HPDE6-E6E7 (cell line): ENCODE measurements around the gene PTX3.

Source experiments
- DNase-seq: peaks from one replicate; pipeline ENCODE4 v3.0.0; 2011; ENCODE audit warnings: missing footprints; ENCODE audit errors: extremely low spot score

Gene PTX3

DNA sequence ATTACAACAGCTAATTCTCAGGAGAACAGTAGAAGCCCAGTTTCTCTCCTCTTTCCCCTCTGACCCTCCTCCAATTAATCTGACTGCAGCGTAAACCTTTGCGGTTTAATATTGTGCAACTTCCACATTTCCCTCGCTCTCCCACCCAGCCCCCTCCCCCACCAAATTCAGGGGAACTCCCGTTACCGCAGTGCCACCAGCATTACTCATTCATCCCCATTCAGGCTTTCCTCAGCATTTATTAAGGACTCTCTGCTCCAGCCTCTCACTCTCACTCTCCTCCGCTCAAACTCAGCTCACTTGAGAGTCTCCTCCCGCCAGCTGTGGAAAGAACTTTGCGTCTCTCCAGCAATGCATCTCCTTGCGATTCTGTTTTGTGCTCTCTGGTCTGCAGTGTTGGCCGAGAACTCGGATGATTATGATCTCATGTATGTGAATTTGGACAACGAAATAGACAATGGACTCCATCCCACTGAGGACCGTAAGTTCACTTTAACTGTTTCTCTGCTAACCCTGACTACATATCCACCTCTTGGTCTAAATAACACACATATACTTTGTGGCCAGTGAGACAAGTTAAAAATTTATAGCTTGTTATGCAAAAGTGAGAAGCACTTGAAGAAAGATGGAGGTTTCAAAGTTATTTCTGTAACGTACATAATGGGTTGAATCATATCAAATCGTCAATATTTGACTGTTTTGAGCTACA, at the start of gene PTX3:
TSS of gene PTX3 (plus strand) at position 268 of the 709 bp plus-strand sequence. CDS start at position 352, 84 bp downstream.
- no peak for DNase-seq

- no peak for DNase-seq
Measured at GRCh38 chr3:157387708-157388435, 48.8 kb upstream of the PTX3 start.

DNA sequence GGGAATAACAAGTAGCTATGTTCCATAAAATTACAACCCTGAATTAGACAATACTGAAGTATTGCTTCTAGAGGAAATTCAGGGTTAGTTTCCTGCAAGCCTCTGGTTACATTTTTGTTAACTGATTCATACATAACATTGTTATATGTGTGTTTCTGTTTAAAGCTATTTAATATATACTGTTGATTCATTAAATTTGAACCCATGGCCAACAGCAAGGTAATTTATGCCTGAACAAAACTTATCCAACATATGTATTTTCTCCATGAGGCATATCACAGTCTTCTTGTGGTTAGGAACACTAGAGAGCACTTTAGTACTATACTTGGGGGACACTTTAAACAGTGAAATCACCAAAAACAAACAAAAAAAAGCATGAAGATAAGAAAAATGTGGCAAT, 47.7 kb upstream of the PTX3 start:
- no peak for DNase-seq

DNA sequence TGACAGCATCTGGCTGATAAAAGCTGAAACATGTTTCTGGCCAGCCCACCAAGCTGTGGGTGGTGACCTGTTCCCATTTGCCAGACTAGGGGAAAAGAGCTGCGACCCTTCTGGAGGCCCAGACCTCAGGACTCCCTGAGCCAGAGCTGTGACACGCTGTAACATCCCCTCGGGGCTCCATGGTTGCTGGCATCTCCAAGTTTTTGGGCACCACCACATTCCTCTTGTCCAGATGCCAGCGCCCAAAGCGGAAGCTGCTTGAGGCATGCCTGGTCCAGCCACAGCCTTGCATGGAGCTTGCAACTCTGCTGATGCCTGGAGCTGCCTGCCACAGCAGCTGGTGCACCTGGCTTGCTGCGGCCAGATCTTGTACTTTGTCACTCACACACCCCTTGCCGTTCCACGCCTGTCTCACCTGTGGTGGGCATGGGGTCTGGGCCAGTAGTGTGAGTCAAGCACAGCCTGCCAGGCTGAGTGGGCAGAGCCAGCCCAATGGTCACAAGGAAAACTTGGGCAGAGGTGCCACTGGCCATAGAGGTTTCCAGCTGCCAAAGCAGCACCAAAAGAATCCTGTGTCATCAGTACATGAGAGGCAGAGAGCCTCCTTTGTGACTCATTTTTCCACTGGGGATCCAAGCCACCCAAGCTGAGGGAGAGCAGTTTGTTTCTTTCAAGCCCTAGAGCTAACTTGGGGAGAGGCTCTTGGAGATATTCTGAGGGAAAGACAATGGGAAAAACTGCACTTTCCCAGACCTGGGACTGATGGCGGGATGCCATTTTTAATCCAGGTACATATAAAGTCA, 45.7 kb upstream of the PTX3 start:
- no peak for DNase-seq

- no peak for DNase-seq
Measured at GRCh38 chr3:157392104-157392503, 44.5 kb upstream of the PTX3 start.

DNA sequence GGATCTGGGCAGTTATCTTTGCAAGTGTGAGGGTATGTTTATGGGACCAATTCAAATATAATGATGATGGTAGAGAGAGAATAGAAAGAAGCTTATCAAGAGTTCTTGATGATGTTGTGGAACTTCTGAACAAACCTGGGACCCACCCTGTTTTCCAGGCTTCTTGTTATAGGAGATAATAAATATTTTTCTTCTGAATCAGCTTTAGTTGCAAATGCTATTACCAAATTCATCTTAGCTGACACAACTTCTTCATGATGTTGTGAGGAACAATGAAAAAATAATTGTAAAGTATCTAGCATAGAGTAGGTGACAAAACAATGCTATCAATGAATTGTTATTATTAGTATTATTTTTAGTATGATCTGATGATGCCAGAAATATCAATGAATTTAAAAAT, 43.5 kb upstream of the PTX3 start:
- no peak for DNase-seq

- DNase-seq: no peak
Measured at GRCh38 chr3:157394411-157394810, 42.2 kb upstream of the PTX3 start.

GRCh38 chr3:157398598-157398997, 38.1 kb upstream of the PTX3 start:
- no peak for DNase-seq

DNA sequence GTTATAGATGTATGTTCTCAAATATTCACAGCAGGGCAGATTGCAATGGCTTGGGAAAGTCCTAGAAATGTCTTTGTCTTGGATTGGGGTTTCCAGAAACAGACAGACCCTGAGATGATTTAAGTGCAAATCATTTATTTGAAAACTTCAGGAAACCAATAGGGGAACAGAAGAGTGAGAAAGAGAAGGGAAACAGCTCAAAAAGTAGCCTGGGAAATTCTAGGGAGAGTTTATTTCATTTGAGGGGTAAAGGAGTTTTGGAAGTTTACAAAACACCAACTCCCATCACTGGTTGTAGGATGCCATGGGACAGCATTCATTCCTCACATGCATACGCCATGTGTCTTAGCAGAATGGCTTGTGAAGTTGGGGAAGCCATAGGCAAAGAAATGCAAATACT, 32.3 kb upstream of the PTX3 start:
- DNase-seq: no peak

GRCh38 chr3:157405457-157405856, 31.2 kb upstream of the PTX3 start:
- DNase-seq: no peak

DNA sequence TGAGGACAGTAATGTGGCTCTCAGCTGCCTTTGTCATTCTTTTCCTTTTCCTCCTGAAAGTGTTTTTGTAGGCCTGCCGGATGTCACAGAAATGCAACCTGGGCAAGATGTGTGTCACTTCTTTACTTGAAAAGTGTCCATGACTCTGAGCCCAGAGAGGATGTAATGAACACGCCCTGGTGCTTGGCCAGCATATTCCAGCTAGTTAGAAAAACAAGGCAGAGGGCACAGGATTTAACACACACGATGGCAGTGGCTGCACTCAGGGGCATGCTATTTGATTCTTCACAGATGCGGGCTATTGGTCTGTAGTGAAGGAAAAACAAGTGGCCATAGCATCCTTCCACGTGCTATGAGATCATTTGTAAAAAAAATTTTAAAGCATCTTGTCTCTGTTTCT, 30.3 kb upstream of the PTX3 start:
- DNase-seq: no peak

DNA sequence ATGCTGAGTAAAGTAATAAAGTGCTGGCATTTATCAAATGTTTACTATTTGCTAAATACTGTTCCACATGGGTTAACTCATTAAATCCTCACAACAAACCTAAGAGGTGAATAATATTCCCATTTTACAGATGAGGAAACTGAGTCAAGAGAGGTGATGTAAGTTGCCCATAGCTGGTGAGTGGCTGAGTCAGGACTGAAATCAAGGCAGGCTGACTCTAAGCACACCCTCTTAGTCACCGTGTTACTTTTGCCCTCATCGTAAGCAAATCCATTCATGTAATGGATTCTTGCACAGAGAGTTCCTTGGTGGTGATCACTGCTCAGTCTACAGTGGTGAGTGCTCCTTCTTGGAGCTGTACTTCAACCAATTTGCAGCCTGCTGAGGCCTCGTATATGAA, 28.9 kb upstream of the PTX3 start:
- no peak for DNase-seq

DNA sequence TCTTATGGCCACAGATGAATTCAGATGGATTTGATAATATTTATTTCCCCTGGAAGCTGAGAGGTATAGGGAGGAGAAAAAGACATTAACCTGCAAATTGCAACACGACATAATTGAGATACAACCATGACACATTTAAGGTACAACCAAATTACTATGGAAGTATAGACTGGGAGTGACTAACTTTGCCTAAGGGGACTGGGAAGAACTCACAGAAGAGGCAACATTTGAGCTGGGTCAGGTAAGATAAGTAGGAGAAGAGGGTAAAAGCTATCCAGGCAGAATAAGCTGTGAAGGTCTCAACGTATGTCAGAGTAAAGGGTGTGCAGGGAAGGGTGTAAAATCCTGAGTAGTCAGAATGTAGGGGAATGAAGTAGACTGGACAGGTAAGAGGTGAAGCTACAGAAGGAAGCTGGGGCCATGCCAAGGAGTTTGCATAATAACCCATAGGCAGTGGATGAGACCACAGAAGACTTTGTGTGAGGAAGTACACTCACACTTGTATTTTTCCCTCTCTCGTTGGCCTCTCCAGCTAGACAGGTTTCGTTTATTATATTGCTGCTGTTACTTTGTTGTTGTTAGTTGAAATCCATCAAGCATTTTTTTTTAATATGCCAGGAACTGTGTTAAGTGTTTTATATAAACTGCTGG, 28.0 kb upstream of the PTX3 start:
- no peak for DNase-seq

GRCh38 chr3:157409516-157409915, 27.1 kb upstream of the PTX3 start:
- DNase-seq: no peak

- DNase-seq: no peak
Measured at GRCh38 chr3:157410945-157411344, 25.7 kb upstream of the PTX3 start.

DNA sequence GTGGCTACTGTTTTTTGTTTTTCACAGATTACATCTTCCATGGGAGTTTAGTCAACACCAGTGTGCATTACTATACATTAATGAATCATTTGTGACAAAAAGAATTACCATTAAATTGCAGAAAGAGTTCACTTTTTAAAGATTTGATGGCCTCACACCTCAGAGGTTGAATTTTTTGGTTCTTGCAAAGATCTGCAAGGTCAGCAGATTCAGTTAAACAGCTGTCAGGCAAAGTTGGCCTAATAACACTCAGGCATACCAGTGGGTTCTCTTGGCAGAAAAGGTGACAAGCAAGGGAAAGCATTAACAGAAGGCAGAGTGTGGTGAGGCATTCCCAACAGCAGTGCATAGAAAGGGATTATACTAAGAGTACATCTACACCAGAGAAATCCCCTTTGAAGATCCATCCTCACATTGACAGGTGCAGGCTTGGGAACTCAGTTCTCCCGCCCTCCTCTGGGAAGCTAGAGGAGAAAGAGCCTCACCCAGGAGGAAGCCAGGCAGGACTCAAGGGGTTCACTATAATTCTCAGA, 24.3 kb upstream of the PTX3 start:
- DNase-seq: no peak

- no peak for DNase-seq
Measured at GRCh38 chr3:157414861-157415260, 21.8 kb upstream of the PTX3 start.

GRCh38 chr3:157416347-157417087, 20.1 kb upstream of the PTX3 start:
- no peak for DNase-seq

DNA sequence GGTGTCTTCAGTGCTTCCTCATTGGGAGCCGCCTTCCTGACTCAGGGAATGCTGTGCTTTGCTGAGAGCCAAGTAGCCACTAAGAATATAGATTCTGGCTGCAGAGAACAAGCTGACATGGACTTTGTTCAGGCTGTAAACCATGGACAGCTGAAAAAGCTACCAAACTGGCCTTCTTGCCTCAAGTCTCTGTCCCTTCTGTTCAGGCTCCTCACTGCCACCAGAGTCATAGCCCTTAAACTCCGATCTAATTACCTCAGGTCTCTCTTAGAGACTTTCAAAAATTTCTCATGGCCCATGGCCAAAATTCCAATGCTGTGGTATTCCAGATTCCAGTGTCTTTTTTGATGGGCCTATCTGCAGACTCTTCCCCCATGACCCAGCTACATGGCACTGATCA, 19.4 kb upstream of the PTX3 start:
- no peak for DNase-seq

GRCh38 chr3:157418104-157418503, 18.5 kb upstream of the PTX3 start:
- DNase-seq: no peak

GRCh38 chr3:157420606-157421130, 16.0 kb upstream of the PTX3 start:
- no peak for DNase-seq
